DND-41 (cell line): ENCODE measurements around the gene GGTA1.

Experiments
- ATAC-seq: fragments of 200-7000 bp; cut with Tn5 transposase; 3 replicates; pipeline ENCODE4 v1.9.1; 2021; ENCODE audit warnings: low read depth; ENCODE audit not compliant: insufficient read depth
- DNase-seq: peaks from one replicate; pipeline ENCODE4 v3.0.0-alpha.2; 2020
- H2AFZ ChIP-seq: 2 replicates; pipeline ENCODE4 v1.6.0; 2012; ENCODE audit warnings: low read depth, low read length
- H3K27ac ChIP-seq: 2 replicates; pipeline ENCODE4 v1.5.1; 2012; ENCODE audit warnings: low read length, inconsistent platforms
- H3K27me3 ChIP-seq: fragments of 200-600 bp; sonication (generic); 2 replicates; pipeline ENCODE4 v1.6.0; 2012; ENCODE audit warnings: low read length, mild to moderate bottlenecking, inconsistent platforms; ENCODE audit not compliant: insufficient read depth, poor library complexity
- H3K36me3 ChIP-seq: 2 replicates; pipeline ENCODE4 v1.5.1; 2012; ENCODE audit warnings: low read length, inconsistent platforms; ENCODE audit not compliant: insufficient read depth
- H3K4me1 ChIP-seq: 2 replicates; pipeline ENCODE4 v1.5.1; 2012; ENCODE audit warnings: mild to moderate bottlenecking, low read length; ENCODE audit not compliant: insufficient read depth
- H3K4me2 ChIP-seq: 2 replicates; pipeline ENCODE4 v1.6.0; 2012; ENCODE audit warnings: mild to moderate bottlenecking, moderate library complexity, low read length, inconsistent platforms; ENCODE audit not compliant: insufficient read depth
- H3K4me3 ChIP-seq, 2 experiments: fragments of 200-600 bp in 1 of 2; shearing (Covaris generic) in 1 of 2; 2 replicates each; pipeline ENCODE4 v1.5.1; 2012 to 2016; ENCODE audit warnings: inconsistent platforms in 2 of 2, low read length in 2 of 2, mild to moderate bottlenecking in 2 of 2, low read depth in 1 of 2, moderate library complexity in 1 of 2
- H3K79me2 ChIP-seq: 2 replicates; pipeline ENCODE4 v1.6.0; 2012; ENCODE audit warnings: low read length, inconsistent platforms; ENCODE audit not compliant: insufficient read depth
- H3K9ac ChIP-seq: 2 replicates; pipeline ENCODE4 v1.6.0; 2012; ENCODE audit warnings: low read depth, mild to moderate bottlenecking, inconsistent platforms, low read length, moderate library complexity
- H3K9me3 ChIP-seq: 2 replicates; pipeline ENCODE4 v1.5.1; 2012; ENCODE audit warnings: low read length, moderate library complexity, mild to moderate bottlenecking, inconsistent platforms; ENCODE audit not compliant: insufficient read depth, severe bottlenecking
- H4K20me1 ChIP-seq: 2 replicates; pipeline ENCODE4 v1.6.0; 2012; ENCODE audit warnings: low read length; ENCODE audit not compliant: insufficient read depth
- EZH2 ChIP-seq: IDR thresholded peaks from 3 replicates; pipeline ENCODE4 v1.6.1; 2012; ENCODE audit warnings: borderline replicate concordance, low read depth, mild to moderate bottlenecking, moderate library complexity, low read length, inconsistent platforms; ENCODE audit not compliant: severe bottlenecking
- TF ChIP-seq, protein P1 (sequence below): IDR thresholded peaks from 2 replicates; pipeline ENCODE4 v1.5.1; 2012; ENCODE audit warnings: borderline replicate concordance, low read length, moderate library complexity, mild to moderate bottlenecking; ENCODE audit not compliant: poor library complexity, severe bottlenecking; ENCODE audit errors: extremely low read depth

The GGTA1 gene

DNA sequence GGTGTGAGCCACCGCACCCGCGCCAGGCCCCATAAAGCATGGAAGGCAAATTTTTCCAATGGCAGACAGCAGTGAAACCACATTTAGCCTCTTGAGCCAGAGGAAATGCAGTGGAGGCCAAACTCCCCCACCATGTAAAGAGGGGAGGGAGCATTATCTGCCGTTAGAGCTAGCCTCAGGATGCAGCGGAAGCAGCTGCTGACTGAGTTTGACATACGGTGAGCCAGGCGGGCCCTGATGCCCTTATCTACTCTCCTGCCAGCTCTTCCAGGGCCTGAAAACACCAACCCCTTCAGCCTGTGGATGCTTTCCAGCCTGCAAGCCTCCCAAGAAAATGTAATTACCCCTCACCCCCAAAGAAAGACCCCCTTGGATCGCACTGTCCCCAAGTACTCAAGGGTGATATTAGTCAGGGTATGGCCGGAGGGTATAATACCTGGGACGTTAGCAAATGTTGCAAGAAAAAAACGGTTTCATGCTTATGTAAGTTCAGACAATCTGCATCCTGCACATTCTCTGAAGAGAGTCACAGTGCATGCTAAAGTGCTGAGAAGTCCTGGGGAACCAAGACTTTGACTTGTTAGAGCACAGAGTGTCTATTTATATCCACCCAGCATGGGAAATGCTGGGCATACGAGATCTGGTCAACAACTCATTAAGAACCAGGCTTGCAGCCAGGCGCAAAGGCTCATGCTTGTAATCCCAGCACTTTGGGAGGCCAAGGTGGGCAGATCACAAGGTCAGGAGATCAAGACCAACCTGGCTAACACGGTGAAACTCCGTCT lies 11.3 kb upstream of the GGTA1 start:
- H3K4me3 ChIP-seq, result no peak overlapping the region
- H3K27ac ChIP-seq, result no peak overlapping the region
- no peaks in the 10 kb centered on the region for H3K4me1 ChIP-seq
- no peak overlapping the region for H3K9ac ChIP-seq
- TF ChIP-seq EZH2, result no peak
- TF ChIP-seq, protein P1, sequence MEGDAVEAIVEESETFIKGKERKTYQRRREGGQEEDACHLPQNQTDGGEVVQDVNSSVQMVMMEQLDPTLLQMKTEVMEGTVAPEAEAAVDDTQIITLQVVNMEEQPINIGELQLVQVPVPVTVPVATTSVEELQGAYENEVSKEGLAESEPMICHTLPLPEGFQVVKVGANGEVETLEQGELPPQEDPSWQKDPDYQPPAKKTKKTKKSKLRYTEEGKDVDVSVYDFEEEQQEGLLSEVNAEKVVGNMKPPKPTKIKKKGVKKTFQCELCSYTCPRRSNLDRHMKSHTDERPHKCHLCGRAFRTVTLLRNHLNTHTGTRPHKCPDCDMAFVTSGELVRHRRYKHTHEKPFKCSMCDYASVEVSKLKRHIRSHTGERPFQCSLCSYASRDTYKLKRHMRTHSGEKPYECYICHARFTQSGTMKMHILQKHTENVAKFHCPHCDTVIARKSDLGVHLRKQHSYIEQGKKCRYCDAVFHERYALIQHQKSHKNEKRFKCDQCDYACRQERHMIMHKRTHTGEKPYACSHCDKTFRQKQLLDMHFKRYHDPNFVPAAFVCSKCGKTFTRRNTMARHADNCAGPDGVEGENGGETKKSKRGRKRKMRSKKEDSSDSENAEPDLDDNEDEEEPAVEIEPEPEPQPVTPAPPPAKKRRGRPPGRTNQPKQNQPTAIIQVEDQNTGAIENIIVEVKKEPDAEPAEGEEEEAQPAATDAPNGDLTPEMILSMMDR, result no peak
- no peaks in the 10 kb centered on the region for H3K79me2 ChIP-seq
- H2AFZ ChIP-seq, result no peak overlapping the region
- H3K27me3 ChIP-seq, result no peaks in the 10 kb centered on the region
- H3K9me3 ChIP-seq, result no peaks in the 10 kb centered on the region
- no peaks in the 10 kb centered on the region for H4K20me1 ChIP-seq
- DNase-seq, result no peak
- H3K4me2 ChIP-seq, result no peak overlapping the region
- ATAC-seq, result no peak
- no peaks in the 10 kb centered on the region for H3K36me3 ChIP-seq

DNA sequence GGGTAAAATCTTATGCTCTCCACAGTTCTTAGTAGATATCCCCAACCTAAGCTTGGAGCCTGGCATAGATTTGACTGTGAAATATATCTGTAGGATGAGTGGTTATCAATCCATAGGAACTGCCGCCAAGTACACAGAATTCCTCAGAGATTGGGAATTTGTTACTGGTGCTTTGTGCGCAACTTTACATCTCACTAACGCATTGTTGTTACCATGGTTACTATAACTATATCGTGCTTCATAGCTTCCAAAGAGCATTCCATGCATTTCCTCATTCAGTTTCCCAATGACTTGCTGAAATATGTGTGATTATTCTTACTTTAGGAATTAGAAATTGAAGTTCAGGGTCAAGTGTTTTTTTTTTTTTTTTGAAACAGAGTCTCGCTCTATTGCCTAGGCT lies 9.5 kb upstream of the GGTA1 start:
- Histone ChIP-seq H3K79me2 (no peaks in the 10 kb centered on the region), H2AFZ (no peak overlapping the region), H3K27me3 (no peaks in the 10 kb centered on the region), H3K9ac (no peak overlapping the region), H4K20me1 (no peaks in the 10 kb centered on the region), H3K4me2 (no peak overlapping the region), H3K36me3 (no peaks in the 10 kb centered on the region), H3K4me3 (no peak overlapping the region), H3K9me3 (no peaks in the 10 kb centered on the region), H3K27ac (no peak overlapping the region), H3K4me1 (no peaks in the 10 kb centered on the region)
- DNase-seq (no peak), ATAC-seq (no peak)
- TF ChIP-seq, protein P1, result no peak
- no peak for TF ChIP-seq EZH2

DNA sequence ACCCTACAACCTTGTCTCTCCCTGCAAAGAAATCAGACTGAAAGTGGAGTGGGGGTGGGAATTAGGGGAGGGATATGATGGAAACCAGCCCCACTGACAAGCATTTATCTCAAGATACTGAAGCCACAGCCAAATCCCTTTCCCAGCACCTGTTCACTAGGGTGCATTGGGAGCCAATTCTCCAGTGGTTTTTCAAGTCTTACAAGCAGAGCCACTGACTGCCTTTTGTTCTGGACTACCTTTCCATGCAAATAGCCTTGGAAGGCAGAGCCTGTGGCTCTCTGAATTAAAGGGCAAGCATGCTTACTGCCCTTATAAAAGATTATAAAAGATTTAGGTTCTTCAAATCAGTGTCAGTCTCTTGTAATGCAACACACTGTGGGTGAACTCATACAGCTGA lies 8.8 kb upstream of the GGTA1 start:
- no peaks in the 10 kb centered on the region for H3K79me2 ChIP-seq
- H3K27me3 ChIP-seq, result no peaks in the 10 kb centered on the region
- TF ChIP-seq, protein P1, result no peak
- H4K20me1 ChIP-seq, result no peaks in the 10 kb centered on the region
- H3K4me1 ChIP-seq, result no peaks in the 10 kb centered on the region
- DNase-seq (no peak), ATAC-seq (no peak)
- no peak overlapping the region for H3K9ac ChIP-seq
- H3K9me3 ChIP-seq, result no peaks in the 10 kb centered on the region
- H3K36me3 ChIP-seq, result no peaks in the 10 kb centered on the region
- H3K4me2 ChIP-seq, result no peak overlapping the region
- H3K4me3 ChIP-seq, result no peak overlapping the region
- no peak overlapping the region for H3K27ac ChIP-seq
- no peak overlapping the region for H2AFZ ChIP-seq
